ENCODE results near the gene RAD51B. TPM values are rescaled to one million over a fixed set of nuclear protein-coding genes. Genes with fewer than 3 reads are reported as not detected.

The RAD51B gene
- total and polyA plus RNA-seq, 4 donors = 2.8 to 39.6 (median 13.3) TPM; not detected in 1

DNA sequence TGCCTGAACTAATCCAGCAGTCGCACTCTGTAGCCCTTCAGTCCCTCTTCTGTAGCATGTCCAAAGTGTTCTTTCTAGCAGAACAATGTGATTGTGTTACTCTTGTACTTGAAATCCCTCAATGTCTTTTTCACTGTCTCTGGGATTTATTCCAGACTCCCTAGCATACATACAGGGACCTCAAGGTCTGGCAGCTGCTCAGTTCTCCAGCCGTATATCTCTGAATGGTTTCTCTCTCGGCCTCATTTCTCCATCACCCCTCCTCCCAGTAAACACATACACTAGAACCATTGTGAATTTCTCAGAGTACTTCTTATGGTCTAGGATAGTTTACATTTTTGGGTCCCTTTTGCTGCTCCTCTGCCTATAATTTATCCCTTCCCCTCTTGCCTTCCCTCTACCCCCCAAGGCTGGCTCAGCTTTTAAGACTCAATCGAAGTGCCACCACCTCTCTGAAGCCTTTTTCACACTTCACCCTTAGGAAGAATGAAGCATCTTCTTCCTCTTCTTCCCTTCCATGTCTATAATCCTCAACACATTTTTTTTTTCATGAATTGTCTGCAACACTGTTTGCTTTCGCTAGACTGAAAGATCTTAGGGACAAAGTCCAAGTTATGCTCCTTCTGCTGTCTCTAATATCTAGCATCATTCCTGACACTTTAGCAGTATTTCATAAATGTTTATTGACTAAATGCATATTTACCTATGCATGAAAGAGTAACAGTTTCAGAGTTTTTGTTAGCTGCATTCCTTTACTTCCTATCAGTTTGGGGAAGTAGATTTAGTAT is 527.2 kb downstream of the RAD51B start:
- WGBS, 2 donors = 97 to 99% methylated on average over 5 of the region's 5 CpGs

DNA sequence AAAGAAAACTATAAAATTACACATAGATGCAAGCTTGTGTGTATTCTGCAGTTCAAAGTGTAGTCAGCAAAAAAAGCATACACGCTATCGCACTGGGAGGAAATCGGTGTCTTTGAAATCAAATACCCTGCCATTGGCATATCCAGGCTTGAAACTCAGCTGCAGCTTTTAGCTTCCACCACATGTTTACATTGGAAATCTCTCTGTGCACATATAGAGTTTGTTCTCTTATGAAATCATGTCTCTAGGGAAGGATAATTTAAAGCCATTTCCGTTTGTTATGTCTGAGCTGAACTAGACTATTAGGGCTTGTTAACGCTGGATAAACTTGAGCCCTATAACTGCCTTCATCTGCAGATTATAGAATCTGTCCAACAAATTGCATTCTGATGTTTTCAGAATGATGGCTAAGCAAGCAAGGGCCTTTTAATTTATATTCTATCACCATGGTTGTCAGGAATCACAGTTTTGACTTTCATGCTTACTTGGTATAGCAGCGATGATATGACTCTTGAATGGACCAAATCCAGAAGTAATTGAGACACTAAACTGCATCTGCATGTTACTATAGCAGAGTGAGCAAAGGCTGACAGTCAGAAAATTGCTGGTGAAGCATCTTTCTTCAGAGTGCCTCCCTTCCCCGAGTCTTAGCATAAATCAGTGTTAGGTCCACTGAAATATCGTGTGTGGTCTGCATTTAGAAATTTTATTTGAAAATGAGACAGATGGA is 530.5 kb downstream of the RAD51B start:
- no peaks in the 10 kb centered on the region for H3K36me3 ChIP-seq (ENCODE audit: control insufficient read depth in 1 of 2, insufficient read depth in 2 of 2, low read length in 1 of 2)
- no peaks in the 10 kb centered on the region for H3K9me3 ChIP-seq (ENCODE audit: control insufficient read depth, low read length)
- DNase-seq (no peak), ATAC-seq (ENCODE audit: low FRiP score) (no peak)
- intact Hi-C loops (cut with DNase I) = no loop called here
- 24 to 33% methylated on average over 8 of the region's 8 CpGs for WGBS, 2 donors
- no peak overlapping the region for H3K4me3 ChIP-seq (ENCODE audit: low read length in 2 of 2)
- H3K27ac ChIP-seq (ENCODE audit: low read depth in 1 of 2, low read length in 2 of 2) = no peak overlapping the region
- H3K4me1 ChIP-seq (ENCODE audit: control insufficient read depth in 1 of 2, insufficient read depth in 2 of 2, low read length in 2 of 2) = peaks cover 0 to 2% of the 10 kb centered on the region in 2 donors
- H3K27me3 ChIP-seq (ENCODE audit: control insufficient read depth in 1 of 2, insufficient read depth in 2 of 2, low read length in 1 of 2) = no peaks in the 10 kb centered on the region

More for the DNA sequence above, 527.2 kb downstream of the RAD51B start:
- ATAC-seq (ENCODE audit: low FRiP score) = no peak
- intact Hi-C loops (cut with DNase I) = no loop called here
- no peak for DNase-seq
- Histone ChIP-seq H3K4me1 (ENCODE audit: control insufficient read depth in 1 of 2, insufficient read depth in 2 of 2, low read length in 2 of 2) (peaks cover 0 to 2% of the 10 kb centered on the region in 2 donors), H3K36me3 (ENCODE audit: control insufficient read depth in 1 of 2, insufficient read depth in 2 of 2, low read length in 1 of 2) (no peaks in the 10 kb centered on the region), H3K27me3 (ENCODE audit: control insufficient read depth in 1 of 2, insufficient read depth in 2 of 2, low read length in 1 of 2) (no peaks in the 10 kb centered on the region), H3K4me3 (ENCODE audit: low read length in 2 of 2) (no peak overlapping the region), H3K9me3 (ENCODE audit: control insufficient read depth, low read length) (no peaks in the 10 kb centered on the region), H3K27ac (ENCODE audit: low read depth in 1 of 2, low read length in 2 of 2) (no peak overlapping the region)

DNA sequence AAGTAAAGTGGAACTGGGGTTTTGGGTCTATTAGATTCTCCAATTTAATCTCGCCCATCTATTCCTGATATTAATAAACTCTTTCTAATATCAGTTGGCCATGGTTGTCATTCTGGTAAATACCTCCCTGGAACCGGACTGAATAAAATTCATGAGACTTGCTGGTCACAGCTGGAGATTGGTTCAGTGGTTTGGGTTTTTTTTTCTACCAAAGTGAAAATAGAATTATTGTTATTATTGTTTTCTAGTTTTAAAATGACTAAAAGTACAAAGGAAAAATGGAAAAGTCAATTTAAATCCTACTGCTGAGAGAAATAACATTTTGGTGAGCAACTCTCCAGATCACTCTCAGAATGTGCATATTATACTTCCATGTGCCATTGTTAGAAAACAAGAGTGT is 535.8 kb downstream of the RAD51B start:
- H3K27ac ChIP-seq (ENCODE audit: low read depth in 1 of 2, low read length in 2 of 2) = no peak overlapping the region
- H3K36me3 ChIP-seq (ENCODE audit: control insufficient read depth in 1 of 2, insufficient read depth in 2 of 2, low read length in 1 of 2) = no peaks in the 10 kb centered on the region
- H3K9me3 ChIP-seq (ENCODE audit: control insufficient read depth, low read length) = no peaks in the 10 kb centered on the region
- intact Hi-C loops (cut with DNase I) = no loop called here
- DNase-seq = no peak
- H3K4me1 ChIP-seq (ENCODE audit: control insufficient read depth in 1 of 2, insufficient read depth in 2 of 2, low read length in 2 of 2) = no peaks in the 10 kb centered on the region
- 94 to 95% methylated on average over 2 of the region's 2 CpGs for WGBS, 2 donors
- no peaks in the 10 kb centered on the region for H3K27me3 ChIP-seq (ENCODE audit: control insufficient read depth in 1 of 2, insufficient read depth in 2 of 2, low read length in 1 of 2)
- no peak overlapping the region for H3K4me3 ChIP-seq (ENCODE audit: low read length in 2 of 2)
- no peak for ATAC-seq (ENCODE audit: low FRiP score)

DNA sequence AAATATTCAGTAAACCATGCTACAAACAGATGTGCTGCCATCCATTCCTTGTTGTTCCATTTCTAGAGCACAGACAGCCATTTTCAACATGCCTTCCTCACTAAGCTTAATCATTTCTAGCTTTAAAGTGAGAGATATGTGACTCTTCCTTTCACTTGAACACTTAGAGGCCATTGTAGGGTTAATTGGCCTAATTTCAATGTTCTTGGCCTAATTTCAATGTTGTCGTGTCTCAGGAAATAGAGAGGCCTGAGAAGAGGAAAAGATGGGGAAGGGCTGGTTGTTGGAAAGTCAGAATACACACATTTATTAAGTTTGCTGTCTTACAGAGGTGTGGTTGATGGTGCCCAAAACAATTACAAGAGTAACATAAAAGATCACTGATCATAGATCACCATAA is 538.2 kb downstream of the RAD51B start:
- Histone ChIP-seq H3K4me1 (ENCODE audit: control insufficient read depth in 1 of 2, insufficient read depth in 2 of 2, low read length in 2 of 2) (peaks cover 0 to 2% of the 10 kb centered on the region in 2 donors), H3K27me3 (ENCODE audit: control insufficient read depth in 1 of 2, insufficient read depth in 2 of 2, low read length in 1 of 2) (no peaks in the 10 kb centered on the region), H3K27ac (ENCODE audit: low read depth in 1 of 2, low read length in 2 of 2) (no peak overlapping the region), H3K9me3 (ENCODE audit: control insufficient read depth, low read length) (no peaks in the 10 kb centered on the region), H3K4me3 (ENCODE audit: low read length in 2 of 2) (no peak overlapping the region), H3K36me3 (ENCODE audit: control insufficient read depth in 1 of 2, insufficient read depth in 2 of 2, low read length in 1 of 2) (no peaks in the 10 kb centered on the region)
- intact Hi-C loops (cut with DNase I) = no loop called here
- WGBS, 2 donors = 10 to 12% methylated on average over 1 of the region's 1 CpG
- no peak for ATAC-seq (ENCODE audit: low FRiP score)
- no peak for DNase-seq

DNA sequence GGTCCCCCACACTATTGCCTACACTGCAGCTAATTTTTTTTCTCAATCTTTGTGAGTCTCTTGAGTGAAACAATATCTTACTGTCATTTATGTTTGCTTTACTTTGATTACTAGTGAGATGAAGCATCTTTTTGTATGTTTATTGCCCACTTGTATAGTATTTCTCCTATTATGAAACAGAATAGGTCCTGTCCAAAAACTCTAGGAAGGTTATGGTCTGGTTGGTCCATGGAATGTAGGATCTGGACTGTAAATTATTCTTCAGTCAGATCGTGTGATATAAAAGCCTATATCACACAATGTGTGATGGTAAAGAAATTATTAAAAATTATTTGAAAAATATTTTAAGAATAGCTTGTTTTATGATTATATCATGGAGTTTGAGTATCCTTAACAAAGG is 538.9 kb downstream of the RAD51B start:
- no peaks in the 10 kb centered on the region for H3K36me3 ChIP-seq (ENCODE audit: control insufficient read depth in 1 of 2, insufficient read depth in 2 of 2, low read length in 1 of 2)
- no peaks in the 10 kb centered on the region for H3K9me3 ChIP-seq (ENCODE audit: control insufficient read depth, low read length)
- intact Hi-C loops (cut with DNase I) = no loop called here
- H3K27me3 ChIP-seq (ENCODE audit: control insufficient read depth in 1 of 2, insufficient read depth in 2 of 2, low read length in 1 of 2) = no peaks in the 10 kb centered on the region
- H3K4me3 ChIP-seq (ENCODE audit: low read length in 2 of 2) = no peak overlapping the region
- H3K4me1 ChIP-seq (ENCODE audit: control insufficient read depth in 1 of 2, insufficient read depth in 2 of 2, low read length in 2 of 2) = peaks cover 0 to 2% of the 10 kb centered on the region in 2 donors
- no peak for ATAC-seq (ENCODE audit: low FRiP score)
- no peak overlapping the region for H3K27ac ChIP-seq (ENCODE audit: low read depth in 1 of 2, low read length in 2 of 2)
- 91 to 94% methylated on average over 1 of the region's 1 CpG for WGBS, 2 donors
- no peak for DNase-seq

DNA sequence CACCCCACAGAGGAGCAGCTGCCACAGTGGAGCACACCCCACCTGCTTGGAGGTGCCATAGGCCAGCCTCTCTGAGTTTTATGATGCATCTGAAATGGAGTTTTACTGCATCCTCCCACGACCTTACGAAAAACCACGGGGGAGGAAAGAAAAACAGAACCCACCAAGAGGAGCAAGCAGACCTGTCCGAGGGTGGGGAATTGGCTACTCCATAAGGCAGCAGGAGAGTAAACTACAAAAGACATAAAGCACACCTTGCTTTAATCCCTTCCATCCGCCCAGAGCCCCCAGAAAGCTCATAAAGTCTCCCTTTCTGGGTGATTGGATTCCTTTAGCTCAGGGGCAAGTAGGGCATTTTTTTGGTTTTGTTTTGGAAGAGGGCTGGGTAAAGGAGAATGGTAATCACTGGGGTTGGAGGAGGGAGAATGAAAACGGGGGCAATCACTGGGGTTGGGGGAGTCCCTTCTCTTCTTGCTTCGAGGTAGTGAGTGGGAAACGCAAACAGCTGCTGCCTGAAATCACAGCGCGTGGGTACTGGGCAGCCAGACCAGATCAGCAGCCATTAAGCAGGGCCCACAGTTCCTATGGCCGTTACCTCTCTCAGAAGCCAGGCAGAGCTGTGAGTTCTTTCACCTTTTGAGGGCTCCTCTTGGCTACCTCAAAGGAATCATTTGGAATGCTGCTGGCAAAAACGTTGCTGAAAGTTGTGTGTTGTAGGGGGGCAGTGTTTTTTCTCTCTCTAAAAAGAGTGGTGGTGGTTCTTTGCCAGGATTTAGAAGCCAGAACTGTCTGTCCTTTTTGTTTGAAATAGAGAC is 539.6 kb downstream of the RAD51B start:
- Histone ChIP-seq H3K36me3 (ENCODE audit: control insufficient read depth in 1 of 2, insufficient read depth in 2 of 2, low read length in 1 of 2) (no peaks in the 10 kb centered on the region), H3K4me1 (ENCODE audit: control insufficient read depth in 1 of 2, insufficient read depth in 2 of 2, low read length in 2 of 2) (peaks cover 0 to 2% of the 10 kb centered on the region in 2 donors), H3K9me3 (ENCODE audit: control insufficient read depth, low read length) (no peaks in the 10 kb centered on the region), H3K27ac (ENCODE audit: low read depth in 1 of 2, low read length in 2 of 2) (peak overlapping the region in 1 of 2 donors; percentile 54), H3K27me3 (ENCODE audit: control insufficient read depth in 1 of 2, insufficient read depth in 2 of 2, low read length in 1 of 2) (no peaks in the 10 kb centered on the region), H3K4me3 (ENCODE audit: low read length in 2 of 2) (no peak overlapping the region)
- DNase-seq (no peak), ATAC-seq (ENCODE audit: low FRiP score) (no peak)
- 67 to 70% methylated on average over 12 of the region's 12 CpGs for WGBS, 2 donors
- intact Hi-C loops (cut with DNase I) = no loop called here

DNA sequence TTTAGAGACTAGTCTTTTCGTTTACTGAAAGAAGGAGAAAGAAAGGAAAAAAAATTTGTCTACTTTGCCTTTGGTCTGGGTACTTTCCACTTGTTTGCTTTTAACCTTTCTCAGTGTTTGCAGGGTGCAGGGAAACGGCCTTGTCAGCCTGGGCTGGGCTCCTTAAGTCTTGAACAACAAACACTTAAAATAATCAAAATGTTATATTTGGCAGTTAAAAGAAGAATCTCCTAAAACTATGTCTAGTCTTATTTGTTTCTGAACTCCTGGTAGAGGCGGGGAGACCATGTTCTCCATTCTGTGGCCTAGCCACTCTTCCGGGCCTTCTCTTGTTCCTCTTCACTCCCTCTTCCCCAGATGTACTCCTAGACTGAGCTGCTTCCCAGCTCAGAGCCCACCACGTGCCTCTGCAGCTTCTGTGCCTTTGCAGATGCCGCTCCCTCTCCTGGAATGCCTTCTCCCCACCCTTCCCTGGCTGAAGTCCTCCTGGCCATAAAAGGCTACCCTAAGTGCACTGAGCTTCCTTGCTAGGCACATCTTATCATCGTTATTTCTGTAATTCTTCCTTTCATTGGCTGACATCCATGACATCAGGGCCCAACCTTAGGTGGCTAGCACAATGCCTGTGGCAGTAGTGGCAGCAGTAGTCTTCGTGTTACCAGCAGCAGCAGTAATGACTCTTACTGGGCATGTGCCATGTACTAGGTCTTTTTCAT is 540.4 kb downstream of the RAD51B start:
- intact Hi-C loops (cut with DNase I) = loop anchor here in 1 of 2 donors (2.0 to 5.0 kb wide), 2 partner anchors 31 to 53 kb away; no protein-coding TSS in a partner anchor
- H3K27ac ChIP-seq (ENCODE audit: low read depth in 1 of 2, low read length in 2 of 2) = peak overlapping the region in 1 of 2 donors; percentile 59
- peak; percentile 75 for ATAC-seq (ENCODE audit: low FRiP score)

DNA sequence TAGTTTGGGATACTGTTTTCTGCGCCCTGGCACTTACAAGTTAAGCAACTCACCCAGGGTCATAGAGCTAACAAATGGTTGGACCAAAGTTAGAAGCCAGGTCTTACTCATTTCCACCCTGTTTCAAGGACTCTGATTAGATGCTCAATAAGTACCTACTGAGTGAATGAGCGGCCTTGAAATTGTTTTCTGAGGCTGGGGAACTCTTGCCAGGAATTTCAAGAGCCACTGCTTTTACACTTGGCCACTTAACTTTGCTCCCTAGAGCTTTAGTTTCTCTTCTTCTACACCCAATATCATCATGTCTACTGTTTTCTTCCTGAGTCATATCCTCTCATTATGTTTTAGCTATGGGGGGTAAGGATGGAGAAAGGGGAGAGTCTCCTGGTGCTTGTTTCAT is 541.7 kb downstream of the RAD51B start:
- Histone ChIP-seq H3K27me3 (ENCODE audit: control insufficient read depth in 1 of 2, insufficient read depth in 2 of 2, low read length in 1 of 2) (no peaks in the 10 kb centered on the region), H3K36me3 (ENCODE audit: control insufficient read depth in 1 of 2, insufficient read depth in 2 of 2, low read length in 1 of 2) (no peaks in the 10 kb centered on the region), H3K9me3 (ENCODE audit: control insufficient read depth, low read length) (no peaks in the 10 kb centered on the region), H3K4me1 (ENCODE audit: control insufficient read depth in 1 of 2, insufficient read depth in 2 of 2, low read length in 2 of 2) (peaks cover 2 to 5% of the 10 kb centered on the region in 2 donors), H3K4me3 (ENCODE audit: low read length in 2 of 2) (no peak overlapping the region), H3K27ac (ENCODE audit: low read depth in 1 of 2, low read length in 2 of 2) (peak overlapping the region in 1 of 2 donors; percentile 48)
- ATAC-seq (ENCODE audit: low FRiP score) (no peak), DNase-seq (no peak)
- intact Hi-C loops (cut with DNase I) = loop anchor here in 1 of 2 donors (2.0 to 5.0 kb wide), 2 partner anchors 30 to 54 kb away; no protein-coding TSS in a partner anchor
- WGBS, 2 donors = 79 to 87% methylated on average over 2 of the region's 2 CpGs

More for the DNA sequence above, 540.4 kb downstream of the RAD51B start:
- H3K36me3 ChIP-seq (ENCODE audit: control insufficient read depth in 1 of 2, insufficient read depth in 2 of 2, low read length in 1 of 2) = no peaks in the 10 kb centered on the region
- H3K4me3 ChIP-seq (ENCODE audit: low read length in 2 of 2) = no peak overlapping the region
- H3K4me1 ChIP-seq (ENCODE audit: control insufficient read depth in 1 of 2, insufficient read depth in 2 of 2, low read length in 2 of 2) = peaks cover 2 to 3% of the 10 kb centered on the region in 2 donors
- no peaks in the 10 kb centered on the region for H3K9me3 ChIP-seq (ENCODE audit: control insufficient read depth, low read length)
- H3K27me3 ChIP-seq (ENCODE audit: control insufficient read depth in 1 of 2, insufficient read depth in 2 of 2, low read length in 1 of 2) = no peaks in the 10 kb centered on the region
- peak; percentile 82 to 83 for DNase-seq
- WGBS, 2 donors = 18% methylated on average over 8 of the region's 8 CpGs

Data from aorta (tissue), 5 donors.